MCF 10A (cell line): ENCODE data around the gene TRPT1. TPM values are rescaled to one million over a fixed set of nuclear protein-coding genes. Genes with fewer than 3 reads are reported as not detected.

Experiments used
- BruUV-seq: library from RNA; stranded (reverse); fragments of 400-500 nt; replicated peaks from 2 replicates; lab custom pipeline; 2021; lab: Mats Ljungman, UMichigan
- CTCF ChIA-PET: fragments of 300-600 bp; sonication (Branson Sonifier 250); formaldehyde crosslinking; extraction: SDS; loops from one replicate; lab custom pipeline; 2021; ENCODE audit warnings: antibody characterized with exemption, inconsistent platforms; lab: Yijun Ruan, JAX
- POLR2A ChIA-PET: fragments of 300-600, 350-650 bp; sonication (Branson Sonifier 250); formaldehyde crosslinking; extraction: SDS; loops from one replicate; lab custom pipeline; 2020; ENCODE audit warnings: antibody characterized with exemption, inconsistent platforms; lab: Yijun Ruan, JAX
- DNase-seq: peaks from one replicate; pipeline ENCODE4 v3.0.0-alpha.2; 2018; ENCODE audit not compliant: unreplicated experiment
- H3K27ac Mint-ChIP-seq: one replicate; pipeline ENCODE4 v1.8.0; 2022; ENCODE audit warnings: mild to moderate bottlenecking, low read depth, mixed read lengths; ENCODE audit not compliant: unreplicated experiment
- H3K27me3 Mint-ChIP-seq: one replicate; pipeline ENCODE4 v1.8.0; 2022; ENCODE audit warnings: mixed read lengths; ENCODE audit not compliant: insufficient read depth, unreplicated experiment
- H3K36me3 Mint-ChIP-seq: one replicate; pipeline ENCODE4 v1.8.0; 2022; ENCODE audit warnings: mild to moderate bottlenecking, moderate library complexity, mixed read lengths; ENCODE audit not compliant: insufficient read depth, unreplicated experiment
- H3K4me1 Mint-ChIP-seq: one replicate; pipeline ENCODE4 v1.8.0; 2022; ENCODE audit warnings: mixed read lengths; ENCODE audit not compliant: insufficient read depth, unreplicated experiment
- H3K4me3 Mint-ChIP-seq: one replicate; pipeline ENCODE4 v1.8.0; 2022; ENCODE audit warnings: mild to moderate bottlenecking, moderate library complexity, mixed read lengths; ENCODE audit not compliant: unreplicated experiment
- H3K9me3 Mint-ChIP-seq: one replicate; pipeline ENCODE4 v1.8.0; 2022; ENCODE audit warnings: mixed read lengths; ENCODE audit not compliant: unreplicated experiment
- CTCF ChIP-seq: fragments of 200-600 bp; IDR thresholded peaks from one replicate; pipeline ENCODE4 v1.8.0; 2022; ENCODE audit warnings: antibody characterized with exemption, mild to moderate bottlenecking; ENCODE audit not compliant: unreplicated experiment
- intact Hi-C: fragments of 100-400 bp; cut with micrococcal nuclease; formaldehyde crosslinking; loops from 2 replicates; pipeline ENCODE4 v1.14.1; 2022
- total RNA-seq: library from RNA; stranded (reverse); gene quantifications from 2 replicates; pipeline ENCODE4 v1.2.3, GENCODE V29; 2022

The TRPT1 gene
- total RNA-seq, 1 experiment from 2014 or later, result 31.3 TPM

- DNase-seq, result no peak
- POLR2A ChIA-PET, result interaction anchor here (0.6 to 2.1 kb wide), 3 partner anchors 12 to 1577 kb away, joined by 3 to 6 read pairs (median 4); partner anchors contain the start of gene MTA2
- intact Hi-C loops, result no loop called here
- no peaks in the 10 kb centered on the region for H3K27me3 Mint-ChIP-seq
- no TSS peak for BruUV-seq
- no peak for TF ChIP-seq CTCF
- H3K4me3 Mint-ChIP-seq, result no peak overlapping the region
- H3K4me1 Mint-ChIP-seq, result peaks cover 7% of the 10 kb centered on the region
- H3K27ac Mint-ChIP-seq, result no peak overlapping the region
- no peaks in the 10 kb centered on the region for H3K9me3 Mint-ChIP-seq
- peaks cover 4% of the 10 kb centered on the region for H3K36me3 Mint-ChIP-seq
- CTCF ChIA-PET, result no interaction called here
Observed at GRCh38 chr11:64178951-64179639, 46.9 kb downstream of the TRPT1 start.

- Mint-ChIP-seq H3K4me3 (no peak overlapping the region), H3K27me3 (no peaks in the 10 kb centered on the region), H3K4me1 (peaks cover 7% of the 10 kb centered on the region), H3K27ac (no peak overlapping the region), H3K9me3 (no peaks in the 10 kb centered on the region), H3K36me3 (peaks cover 4% of the 10 kb centered on the region)
- intact Hi-C loops, result no loop called here
- ChIA-PET CTCF (interaction anchor here (0.6 kb wide), 1 partner anchor 19 kb away, joined by 3 read pairs; no protein-coding TSS in a partner anchor), POLR2A (interaction anchor here (1.7 to 2.1 kb wide), 2 partner anchors 12 to 57 kb away, joined by 4 to 6 read pairs; no protein-coding TSS in a partner anchor)
- no peak for TF ChIP-seq CTCF
- no TSS peak for BruUV-seq
- no peak for DNase-seq
Observed at GRCh38 chr11:64178203-64178602, 47.8 kb downstream of the TRPT1 start.

- ChIA-PET POLR2A (interaction anchor here (0.6 to 2.0 kb wide), 2 partner anchors 9 to 55 kb away, joined by 3 to 11 read pairs; partner anchors contain the start of gene STIP1), CTCF (interaction anchor here (1.3 kb wide), 1 partner anchor 128 kb away, joined by 5 read pairs; no protein-coding TSS in a partner anchor)
- no peak for DNase-seq
- H3K27ac Mint-ChIP-seq, result no peak overlapping the region
- H3K4me3 Mint-ChIP-seq, result no peak overlapping the region
- no peaks in the 10 kb centered on the region for H3K27me3 Mint-ChIP-seq
- H3K9me3 Mint-ChIP-seq, result no peaks in the 10 kb centered on the region
- H3K4me1 Mint-ChIP-seq, result peaks cover 6% of the 10 kb centered on the region
- peaks cover 4% of the 10 kb centered on the region for H3K36me3 Mint-ChIP-seq
- no TSS peak for BruUV-seq
- intact Hi-C loops, result no loop called here
- no peak for TF ChIP-seq CTCF
Observed at GRCh38 chr11:64176751-64177150, 49.2 kb downstream of the TRPT1 start.

Other genes with a start within 250 kb of the TRPT1 start
- 50.9 and 56.0 TPM in 2 replicates for gene OTUB1, start 239.7 kb downstream of the TRPT1 start, total RNA-seq
- 2.7 and 7.0 TPM in 2 replicates for gene FLRT1, start 190.3 kb downstream of the TRPT1 start, total RNA-seq
- 15.1 and 15.7 TPM in 2 replicates for gene MACROD1, start 60.1 kb downstream of the TRPT1 start, total RNA-seq
- gene STIP1, start 40.0 kb downstream of the TRPT1 start, total RNA-seq, result 161 and 171 TPM in 2 replicates
- gene FERMT3, start 19.5 kb downstream of the TRPT1 start, total RNA-seq, result 0.44 and 1.0 TPM in 2 replicates
- gene NUDT22, start 88 bp upstream of the TRPT1 start, total RNA-seq, result 51.0 and 73.6 TPM in 2 replicates
- 19.5 and 27.0 TPM in 2 replicates for gene DNAJC4, start 4.4 kb upstream of the TRPT1 start, total RNA-seq
- 46.0 and 60.3 TPM in 2 replicates for gene VEGFB, start 8.4 kb upstream of the TRPT1 start, total RNA-seq
- gene FKBP2, start 14.9 kb upstream of the TRPT1 start, total RNA-seq, result 84.7 and 86.0 TPM in 2 replicates
- 583 and 684 TPM in 2 replicates for gene PPP1R14B, start 20.8 kb upstream of the TRPT1 start, total RNA-seq
- 34.6 and 39.0 TPM in 2 replicates for gene PLCB3, start 25.3 kb upstream of the TRPT1 start, total RNA-seq
- 67.4 and 79.7 TPM in 2 replicates for gene BAD, start 58.5 kb upstream of the TRPT1 start, total RNA-seq
- gene GPR137, start 59.7 kb upstream of the TRPT1 start, total RNA-seq, result 36.0 and 49.5 TPM in 2 replicates
- not detected in 2 replicates for gene KCNK4, start 65.1 kb upstream of the TRPT1 start, total RNA-seq
- 0.68 TPM in 1 of 2 replicates, not detected in the other for gene CATSPERZ, start 74.2 kb upstream of the TRPT1 start, total RNA-seq
- 52.0 and 63.4 TPM in 2 replicates for gene ESRRA, start 79.3 kb upstream of the TRPT1 start, total RNA-seq
- gene TRMT112, start 91.4 kb upstream of the TRPT1 start, total RNA-seq, result 284 and 354 TPM in 2 replicates
- gene PRDX5, start 91.9 kb upstream of the TRPT1 start, total RNA-seq, result 274 and 302 TPM in 2 replicates
- 4.2 and 6.0 TPM in 2 replicates for gene CCDC88B, start 114.0 kb upstream of the TRPT1 start, total RNA-seq
- 42.5 and 46.5 TPM in 2 replicates for gene RPS6KA4, start 133.0 kb upstream of the TRPT1 start, total RNA-seq